ENCODE data around the gene DIP2A.

GRCh38 chr21:46411691-46412090 lies 47.0 kb upstream of the DIP2A start:
- TF ChIP-seq POLR2AphosphoS5 (IDR thresholded peaks at IDR 0.05) (no peak), CTCF (IDR thresholded peaks at IDR 0.05; ENCODE audit: poor library complexity, severe bottlenecking) (no peak), TAF1 (IDR thresholded peaks at IDR 0.05; ENCODE audit: low read depth) (no peak), REST (IDR thresholded peaks at IDR 0.05; ENCODE audit: borderline replicate concordance) (no peak), RAD21 (conservative IDR thresholded peaks at IDR 0.05) (no peak), MXI1 (conservative IDR thresholded peaks at IDR 0.05; ENCODE audit: poor library complexity, severe bottlenecking) (no peak)
